ENCODE data around the gene ELAVL3.

Gene ELAVL3

GRCh38 chr19:11495481-11495880 lies 14.6 kb upstream of the ELAVL3 start:
- TF ChIP-seq REST (IDR thresholded peaks at IDR 0.05; ENCODE audit: insufficient read depth in 1 of 2, low read depth in 2 of 2, low read length in 2 of 2), result no peak
- TF ChIP-seq FOXP2 (optimal IDR thresholded peaks at IDR 0.05; ENCODE audit: borderline replicate concordance, extremely low read depth, extremely low read length, insufficient read depth), result no peak
- TF ChIP-seq TAF1 (IDR thresholded peaks at IDR 0.05; ENCODE audit: borderline replicate concordance, insufficient read depth, low read length), result no peak
- TF ChIP-seq SIN3A (IDR thresholded peaks at IDR 0.05; ENCODE audit: borderline replicate concordance, insufficient read depth, low read length), result no peak
- no peak for TF ChIP-seq POLR2AphosphoS5 (IDR thresholded peaks at IDR 0.05; ENCODE audit: low read depth, low read length)

GRCh38 chr19:11494634-11495285 lies 13.9 kb upstream of the ELAVL3 start:
- TF ChIP-seq REST (IDR thresholded peaks at IDR 0.05; ENCODE audit: insufficient read depth in 1 of 2, low read depth in 2 of 2, low read length in 2 of 2) (no peak), TAF1 (IDR thresholded peaks at IDR 0.05; ENCODE audit: borderline replicate concordance, insufficient read depth, low read length) (no peak), POLR2AphosphoS5 (IDR thresholded peaks at IDR 0.05; ENCODE audit: low read depth, low read length) (no peak), FOXP2 (optimal IDR thresholded peaks at IDR 0.05; ENCODE audit: borderline replicate concordance, extremely low read depth, extremely low read length, insufficient read depth) (no peak), SIN3A (IDR thresholded peaks at IDR 0.05; ENCODE audit: borderline replicate concordance, insufficient read depth, low read length) (no peak)

- no peak for TF ChIP-seq SIN3A (IDR thresholded peaks at IDR 0.05; ENCODE audit: borderline replicate concordance, insufficient read depth, low read length)
- no peak for TF ChIP-seq FOXP2 (optimal IDR thresholded peaks at IDR 0.05; ENCODE audit: borderline replicate concordance, extremely low read depth, extremely low read length, insufficient read depth)
- no peak for TF ChIP-seq TAF1 (IDR thresholded peaks at IDR 0.05; ENCODE audit: borderline replicate concordance, insufficient read depth, low read length)
- no peak for TF ChIP-seq REST (IDR thresholded peaks at IDR 0.05; ENCODE audit: insufficient read depth in 1 of 2, low read depth in 2 of 2, low read length in 2 of 2)
- no peak for TF ChIP-seq POLR2AphosphoS5 (IDR thresholded peaks at IDR 0.05; ENCODE audit: low read depth, low read length)
Measured at GRCh38 chr19:11489378-11489777, 8.5 kb upstream of the ELAVL3 start.

- TF ChIP-seq REST (IDR thresholded peaks at IDR 0.05; ENCODE audit: insufficient read depth in 1 of 2, low read depth in 2 of 2, low read length in 2 of 2) (no peak), POLR2AphosphoS5 (IDR thresholded peaks at IDR 0.05; ENCODE audit: low read depth, low read length) (no peak), SIN3A (IDR thresholded peaks at IDR 0.05; ENCODE audit: borderline replicate concordance, insufficient read depth, low read length) (no peak), TAF1 (IDR thresholded peaks at IDR 0.05; ENCODE audit: borderline replicate concordance, insufficient read depth, low read length) (no peak)
Measured at GRCh38 chr19:11486661-11487503, 6.0 kb upstream of the ELAVL3 start.
